SH-SY5Y (cell line): ENCODE data around the gene CCDC91.

Experiments
- GATA2 ChIP-seq: IDR thresholded peaks from 2 replicates; pipeline ENCODE4 v1.6.1; 2011; ENCODE audit warnings: mild to moderate bottlenecking, low read depth, low read length
- GATA3 ChIP-seq: IDR thresholded peaks from 2 replicates; pipeline ENCODE4 v1.6.1; 2011; ENCODE audit warnings: low read depth, mild to moderate bottlenecking, low read length, moderate library complexity

- TF ChIP-seq GATA2 (no peak), GATA3 (no peak)
Measured at GRCh38 chr12:28265435-28266042, 75.3 kb downstream of the CCDC91 start.
